Measurements from ENCODE around the gene SLC41A2.
A peak's percentile ranks its signal among the peaks of the same experiment; 100 is the strongest.
"Not testable (repeated sequence)": the region's sequence is repeated elsewhere in the genome, so short reads cannot be mapped to it uniquely, and the experiment has no call there.

Gene SLC41A2

GRCh38 chr12:104986022-104986941 is 28.2 kb upstream of the SLC41A2 start, which contains the start of gene NOPCHAP1:
TSS of gene NOPCHAP1 (plus strand) at chr12:104986316. CDS start at chr12:104986353, 37 bp downstream.
- peaks cover 10 to 13% of the 10 kb centered on the region in 2 donors for H3K4me1 ChIP-seq (ENCODE audit: control insufficient read depth in 2 of 2, insufficient read depth in 2 of 2, low read length in 2 of 2)
- peak within 1 kb of the TSS; percentile 83 to 86 for H3K4me3 ChIP-seq (ENCODE audit: low read length in 2 of 2)
- H3K9ac ChIP-seq (ENCODE audit: low read depth in 1 of 2, low read length in 2 of 2) = peak within 1 kb of the TSS; percentile 63 to 68
- H3K27ac ChIP-seq (ENCODE audit: low read depth in 2 of 2, low read length in 2 of 2) = peak within 1 kb of the TSS; percentile 25 to 75
- H3K36me3 ChIP-seq (ENCODE audit: control insufficient read depth in 2 of 2, insufficient read depth in 2 of 2, low read length in 2 of 2) = peaks cover 6 to 9% of the 10 kb centered on the region in 2 donors
- H3K27me3 ChIP-seq (ENCODE audit: control insufficient read depth in 2 of 2, insufficient read depth in 2 of 2, low read length in 2 of 2) = no peaks in the 10 kb centered on the region
- H3K9me3 ChIP-seq (ENCODE audit: control insufficient read depth in 2 of 2, low read length in 2 of 2) = no peaks in the 10 kb centered on the region

GRCh38 chr12:104985206-104985605 is 27.1 kb upstream of the SLC41A2 start:
- Histone ChIP-seq H3K36me3 (ENCODE audit: control insufficient read depth in 2 of 2, insufficient read depth in 2 of 2, low read length in 2 of 2) (peaks cover 0 to 3% of the 10 kb centered on the region in 2 donors), H3K4me1 (ENCODE audit: control insufficient read depth in 2 of 2, insufficient read depth in 2 of 2, low read length in 2 of 2) (peaks cover 10 to 13% of the 10 kb centered on the region in 2 donors), H3K9me3 (ENCODE audit: control insufficient read depth in 2 of 2, low read length in 2 of 2) (no peaks in the 10 kb centered on the region), H3K27me3 (ENCODE audit: control insufficient read depth in 2 of 2, insufficient read depth in 2 of 2, low read length in 2 of 2) (no peaks in the 10 kb centered on the region), H3K9ac (ENCODE audit: low read depth in 1 of 2, low read length in 2 of 2) (no peak overlapping the region), H3K4me3 (ENCODE audit: low read length in 2 of 2) (peak overlapping the region in 1 of 2 donors; percentile 86), H3K27ac (ENCODE audit: low read depth in 2 of 2, low read length in 2 of 2) (no peak overlapping the region)

DNA sequence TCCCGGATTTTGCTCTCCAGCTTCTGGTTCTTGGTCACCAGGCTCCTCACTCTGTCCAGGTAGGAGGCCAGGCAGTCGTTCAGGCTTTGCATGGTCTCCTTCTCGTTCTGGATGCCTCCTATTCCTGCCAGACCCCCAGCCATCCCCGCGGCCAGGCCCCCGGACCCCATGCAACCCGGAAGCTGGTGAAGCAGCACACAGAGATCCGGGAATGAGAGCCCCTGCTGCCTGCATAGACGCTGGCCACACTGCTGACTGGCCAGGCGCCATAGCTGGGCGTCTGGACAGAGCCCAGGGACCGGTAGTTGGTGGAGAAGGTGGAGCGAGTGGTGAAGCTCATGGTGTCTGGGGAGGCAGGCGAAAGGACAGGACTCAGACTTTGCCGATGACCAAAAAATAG is 19.6 kb upstream of the SLC41A2 start:
- H3K4me1 ChIP-seq (ENCODE audit: control insufficient read depth in 2 of 2, insufficient read depth in 2 of 2, low read length in 2 of 2); H3K27me3 ChIP-seq (ENCODE audit: control insufficient read depth in 2 of 2, insufficient read depth in 2 of 2, low read length in 2 of 2); H3K4me3 ChIP-seq (ENCODE audit: low read length in 2 of 2); H3K27ac ChIP-seq (ENCODE audit: low read depth in 2 of 2, low read length in 2 of 2); H3K36me3 ChIP-seq (ENCODE audit: control insufficient read depth in 2 of 2, insufficient read depth in 2 of 2, low read length in 2 of 2); H3K9me3 ChIP-seq (ENCODE audit: control insufficient read depth in 2 of 2, low read length in 2 of 2); H3K9ac ChIP-seq (ENCODE audit: low read depth in 1 of 2, low read length in 2 of 2): not testable (repeated sequence)

- Histone ChIP-seq H3K27ac (ENCODE audit: low read depth in 2 of 2, low read length in 2 of 2) (no peak overlapping the region), H3K9ac (ENCODE audit: low read depth in 1 of 2, low read length in 2 of 2) (no peak overlapping the region), H3K9me3 (ENCODE audit: control insufficient read depth in 2 of 2, low read length in 2 of 2) (no peaks in the 10 kb centered on the region), H3K4me1 (ENCODE audit: control insufficient read depth in 2 of 2, insufficient read depth in 2 of 2, low read length in 2 of 2) (no peaks in the 10 kb centered on the region), H3K4me3 (ENCODE audit: low read length in 2 of 2) (no peak overlapping the region), H3K36me3 (ENCODE audit: control insufficient read depth in 2 of 2, insufficient read depth in 2 of 2, low read length in 2 of 2) (no peaks in the 10 kb centered on the region), H3K27me3 (ENCODE audit: control insufficient read depth in 2 of 2, insufficient read depth in 2 of 2, low read length in 2 of 2) (no peaks in the 10 kb centered on the region)
These were observed 18.6 kb upstream of the SLC41A2 start for GRCh38 chr12:104976703-104977102.

DNA sequence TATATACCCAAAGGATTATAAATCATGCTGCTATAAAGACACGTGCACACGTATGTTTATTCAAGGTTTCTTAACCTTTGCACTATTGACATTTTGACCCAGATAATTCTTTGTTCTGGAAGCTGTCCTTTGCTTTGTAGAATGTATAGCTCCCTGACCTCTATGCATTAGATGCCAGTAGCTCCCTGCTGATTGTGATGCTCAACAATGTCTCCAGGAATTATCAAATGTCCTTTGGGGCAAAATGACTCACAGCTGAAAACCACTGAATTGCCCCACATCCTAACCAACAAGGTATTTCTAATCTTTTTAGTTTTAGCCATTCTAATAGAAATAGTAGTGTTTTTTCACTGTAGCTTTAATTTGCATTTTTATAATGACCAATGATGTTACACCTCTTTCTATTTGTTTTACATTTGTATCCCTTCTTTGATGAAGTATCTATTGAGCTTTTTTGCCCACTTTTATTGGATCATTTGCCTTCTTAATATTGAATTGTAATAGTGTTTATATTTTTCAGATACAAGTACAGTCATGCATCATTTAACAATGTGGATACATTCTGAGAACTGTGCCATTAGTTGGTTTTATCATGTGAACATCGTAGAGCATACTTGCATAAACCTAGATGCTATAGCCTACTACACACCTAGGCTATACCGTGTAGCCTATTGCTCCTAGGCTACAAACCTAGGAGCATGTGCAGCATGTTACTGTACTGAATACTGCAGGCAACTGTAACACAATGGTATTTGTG is 17.7 kb upstream of the SLC41A2 start:
- no peaks in the 10 kb centered on the region for H3K9me3 ChIP-seq (ENCODE audit: control insufficient read depth in 2 of 2, low read length in 2 of 2)
- H3K9ac ChIP-seq (ENCODE audit: low read depth in 1 of 2, low read length in 2 of 2) = no peak overlapping the region
- H3K27ac ChIP-seq (ENCODE audit: low read depth in 2 of 2, low read length in 2 of 2) = no peak overlapping the region
- no peaks in the 10 kb centered on the region for H3K36me3 ChIP-seq (ENCODE audit: control insufficient read depth in 2 of 2, insufficient read depth in 2 of 2, low read length in 2 of 2)
- H3K4me1 ChIP-seq (ENCODE audit: control insufficient read depth in 2 of 2, insufficient read depth in 2 of 2, low read length in 2 of 2) = no peaks in the 10 kb centered on the region
- H3K4me3 ChIP-seq (ENCODE audit: low read length in 2 of 2) = no peak overlapping the region
- H3K27me3 ChIP-seq (ENCODE audit: control insufficient read depth in 2 of 2, insufficient read depth in 2 of 2, low read length in 2 of 2) = no peaks in the 10 kb centered on the region

GRCh38 chr12:104974626-104975290 is 16.7 kb upstream of the SLC41A2 start:
- Histone ChIP-seq H3K27ac (ENCODE audit: low read depth in 2 of 2, low read length in 2 of 2) (no peak overlapping the region), H3K4me3 (ENCODE audit: low read length in 2 of 2) (no peak overlapping the region), H3K9ac (ENCODE audit: low read depth in 1 of 2, low read length in 2 of 2) (no peak overlapping the region), H3K9me3 (ENCODE audit: control insufficient read depth in 2 of 2, low read length in 2 of 2) (no peaks in the 10 kb centered on the region), H3K36me3 (ENCODE audit: control insufficient read depth in 2 of 2, insufficient read depth in 2 of 2, low read length in 2 of 2) (no peaks in the 10 kb centered on the region), H3K4me1 (ENCODE audit: control insufficient read depth in 2 of 2, insufficient read depth in 2 of 2, low read length in 2 of 2) (no peaks in the 10 kb centered on the region), H3K27me3 (ENCODE audit: control insufficient read depth in 2 of 2, insufficient read depth in 2 of 2, low read length in 2 of 2) (no peaks in the 10 kb centered on the region)

GRCh38 chr12:104973250-104973649 is 15.2 kb upstream of the SLC41A2 start:
- no peaks in the 10 kb centered on the region for H3K4me1 ChIP-seq (ENCODE audit: control insufficient read depth in 2 of 2, insufficient read depth in 2 of 2, low read length in 2 of 2)
- H3K4me3 ChIP-seq (ENCODE audit: low read length in 2 of 2) = no peak overlapping the region
- H3K27ac ChIP-seq (ENCODE audit: low read depth in 2 of 2, low read length in 2 of 2) = no peak overlapping the region
- H3K9ac ChIP-seq (ENCODE audit: low read depth in 1 of 2, low read length in 2 of 2) = no peak overlapping the region
- H3K9me3 ChIP-seq (ENCODE audit: control insufficient read depth in 2 of 2, low read length in 2 of 2) = no peaks in the 10 kb centered on the region
- H3K27me3 ChIP-seq (ENCODE audit: control insufficient read depth in 2 of 2, insufficient read depth in 2 of 2, low read length in 2 of 2) = no peaks in the 10 kb centered on the region
- H3K36me3 ChIP-seq (ENCODE audit: control insufficient read depth in 2 of 2, insufficient read depth in 2 of 2, low read length in 2 of 2) = no peaks in the 10 kb centered on the region

GRCh38 chr12:104971306-104971705 is 13.2 kb upstream of the SLC41A2 start:
- H3K4me3 ChIP-seq (ENCODE audit: low read length in 2 of 2) = no peak overlapping the region
- no peaks in the 10 kb centered on the region for H3K36me3 ChIP-seq (ENCODE audit: control insufficient read depth in 2 of 2, insufficient read depth in 2 of 2, low read length in 2 of 2)
- H3K9ac ChIP-seq (ENCODE audit: low read depth in 1 of 2, low read length in 2 of 2) = no peak overlapping the region
- no peaks in the 10 kb centered on the region for H3K4me1 ChIP-seq (ENCODE audit: control insufficient read depth in 2 of 2, insufficient read depth in 2 of 2, low read length in 2 of 2)
- no peaks in the 10 kb centered on the region for H3K9me3 ChIP-seq (ENCODE audit: control insufficient read depth in 2 of 2, low read length in 2 of 2)
- H3K27ac ChIP-seq (ENCODE audit: low read depth in 2 of 2, low read length in 2 of 2) = no peak overlapping the region
- no peaks in the 10 kb centered on the region for H3K27me3 ChIP-seq (ENCODE audit: control insufficient read depth in 2 of 2, insufficient read depth in 2 of 2, low read length in 2 of 2)

DNA sequence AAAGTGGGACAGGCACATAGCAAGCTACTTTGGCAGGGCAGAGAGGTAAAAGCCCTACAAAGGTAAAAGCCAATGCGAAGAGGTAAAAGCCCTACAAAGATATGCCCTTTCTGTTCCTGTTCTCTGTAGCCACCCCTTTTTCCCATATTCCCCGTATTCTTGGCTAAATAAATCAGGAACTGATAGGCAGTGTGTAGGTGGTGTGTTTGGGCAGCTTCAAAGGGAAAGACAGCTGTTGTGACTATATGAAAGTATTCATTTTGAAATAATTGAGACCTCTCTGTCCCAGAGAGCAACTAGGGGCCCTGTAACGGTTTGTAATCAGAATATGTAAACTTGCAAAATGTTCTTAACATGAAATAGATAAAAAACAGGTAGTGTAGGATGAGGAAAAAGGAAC is 11.3 kb upstream of the SLC41A2 start:
- H3K4me1 ChIP-seq (ENCODE audit: control insufficient read depth in 2 of 2, insufficient read depth in 2 of 2, low read length in 2 of 2) = no peaks in the 10 kb centered on the region
- no peak overlapping the region for H3K9ac ChIP-seq (ENCODE audit: low read depth in 1 of 2, low read length in 2 of 2)
- H3K36me3 ChIP-seq (ENCODE audit: control insufficient read depth in 2 of 2, insufficient read depth in 2 of 2, low read length in 2 of 2) = no peaks in the 10 kb centered on the region
- H3K9me3 ChIP-seq (ENCODE audit: control insufficient read depth in 2 of 2, low read length in 2 of 2) = no peaks in the 10 kb centered on the region
- H3K4me3 ChIP-seq (ENCODE audit: low read length in 2 of 2) = no peak overlapping the region
- no peaks in the 10 kb centered on the region for H3K27me3 ChIP-seq (ENCODE audit: control insufficient read depth in 2 of 2, insufficient read depth in 2 of 2, low read length in 2 of 2)
- no peak overlapping the region for H3K27ac ChIP-seq (ENCODE audit: low read depth in 2 of 2, low read length in 2 of 2)

DNA sequence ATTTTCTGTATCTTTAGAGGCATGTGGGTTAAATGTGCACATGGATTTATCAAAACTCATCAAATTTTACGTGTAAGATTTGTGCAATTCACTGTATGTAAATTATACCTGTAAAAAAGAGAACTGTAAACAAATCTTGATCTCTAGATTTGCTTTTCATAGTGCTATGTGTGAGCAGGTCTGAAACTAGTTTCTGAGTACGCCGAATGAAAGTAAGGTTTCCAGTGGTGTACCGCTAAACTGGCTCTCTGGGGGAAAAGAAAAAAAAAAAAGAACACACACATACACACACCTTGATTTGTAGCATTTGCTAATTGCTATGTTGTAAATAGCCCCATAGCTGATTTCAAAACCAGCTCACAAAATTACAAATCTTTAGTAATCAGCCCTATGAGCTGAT is 8.6 kb upstream of the SLC41A2 start:
- Histone ChIP-seq H3K27ac (ENCODE audit: low read depth in 2 of 2, low read length in 2 of 2) (no peak overlapping the region), H3K9me3 (ENCODE audit: control insufficient read depth in 2 of 2, low read length in 2 of 2) (no peaks in the 10 kb centered on the region), H3K4me1 (ENCODE audit: control insufficient read depth in 2 of 2, insufficient read depth in 2 of 2, low read length in 2 of 2) (no peaks in the 10 kb centered on the region), H3K9ac (ENCODE audit: low read depth in 1 of 2, low read length in 2 of 2) (no peak overlapping the region), H3K4me3 (ENCODE audit: low read length in 2 of 2) (no peak overlapping the region), H3K27me3 (ENCODE audit: control insufficient read depth in 2 of 2, insufficient read depth in 2 of 2, low read length in 2 of 2) (no peaks in the 10 kb centered on the region), H3K36me3 (ENCODE audit: control insufficient read depth in 2 of 2, insufficient read depth in 2 of 2, low read length in 2 of 2) (no peaks in the 10 kb centered on the region)
